ENCODE data around the gene TMEM41B.
A peak's percentile ranks its signal among the peaks of the same experiment; 100 is the strongest.
"Not testable (repeated sequence)": the region's sequence is repeated elsewhere in the genome, so short reads cannot be mapped to it uniquely, and the experiment has no call there.

Gene TMEM41B, protein sequence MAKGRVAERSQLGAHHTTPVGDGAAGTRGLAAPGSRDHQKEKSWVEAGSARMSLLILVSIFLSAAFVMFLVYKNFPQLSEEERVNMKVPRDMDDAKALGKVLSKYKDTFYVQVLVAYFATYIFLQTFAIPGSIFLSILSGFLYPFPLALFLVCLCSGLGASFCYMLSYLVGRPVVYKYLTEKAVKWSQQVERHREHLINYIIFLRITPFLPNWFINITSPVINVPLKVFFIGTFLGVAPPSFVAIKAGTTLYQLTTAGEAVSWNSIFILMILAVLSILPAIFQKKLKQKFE

DNA sequence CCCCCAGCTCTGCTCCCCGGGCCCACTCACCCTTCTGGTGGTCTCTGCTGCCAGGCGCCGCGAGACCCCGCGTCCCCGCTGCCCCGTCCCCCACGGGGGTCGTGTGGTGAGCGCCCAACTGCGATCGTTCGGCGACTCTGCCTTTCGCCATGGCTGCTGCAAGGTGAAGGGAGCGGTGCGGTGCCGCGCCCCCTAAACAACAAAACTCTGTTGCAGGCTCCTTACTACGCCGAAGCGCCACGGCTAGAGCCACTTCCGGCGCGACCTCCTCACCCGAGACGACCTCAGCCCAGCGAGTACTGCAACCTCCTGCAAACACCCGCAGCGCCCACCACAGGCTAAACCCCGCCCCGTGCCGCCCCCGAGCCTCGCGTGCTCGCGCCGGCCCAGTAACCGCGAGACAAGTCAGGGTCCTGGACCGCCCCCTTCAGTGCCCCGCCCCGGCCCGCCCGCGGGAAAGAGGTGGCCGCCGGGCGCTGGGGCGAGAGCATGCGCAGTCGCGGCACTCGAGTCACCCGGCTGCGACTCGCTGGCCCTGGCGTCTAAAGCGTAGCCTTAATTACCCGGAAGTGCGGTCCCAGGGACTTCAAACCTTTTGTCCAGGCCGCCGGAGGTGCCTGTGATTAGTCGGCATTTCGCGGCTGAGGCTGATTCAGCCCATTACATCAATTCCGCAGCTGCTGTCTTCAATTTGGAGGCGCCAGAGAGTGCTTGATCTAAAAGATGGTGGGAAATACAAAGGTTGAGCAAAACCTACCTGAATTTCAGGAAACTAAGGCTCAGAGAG lies at the start of gene TMEM41B:
Gene TMEM41B, minus strand, starts transcription at position 303 of the 787 bp plus-strand sequence. Its CDS starts 152 bp downstream, at position 151.
- peak; percentile 99 for DNase-seq (ENCODE audit: low spot score)

DNA sequence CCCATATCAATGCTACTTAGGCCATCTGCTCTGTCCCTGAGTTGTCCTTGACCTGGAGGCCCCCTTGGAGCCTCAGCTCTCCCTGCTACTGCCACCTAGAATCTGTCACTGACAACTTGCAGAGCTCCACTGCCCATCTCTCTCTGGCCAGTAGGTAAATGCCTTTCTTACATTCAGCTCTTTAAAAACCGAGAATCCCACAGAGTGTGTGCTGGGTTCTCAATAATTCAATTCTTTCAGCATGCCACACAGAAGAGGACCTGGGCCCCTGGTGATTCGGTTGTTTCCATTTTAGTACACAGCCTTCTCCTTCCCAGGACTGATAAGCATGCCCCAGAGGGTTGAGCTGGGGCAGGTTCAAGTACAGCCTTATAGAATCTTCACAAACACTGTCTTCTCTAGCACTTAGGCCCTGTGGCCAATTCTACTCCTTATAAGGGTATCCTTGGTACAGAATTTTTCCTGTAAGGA lies 48.0 kb upstream of the TMEM41B start:
- DNase-seq (ENCODE audit: low spot score), result no peak

DNA sequence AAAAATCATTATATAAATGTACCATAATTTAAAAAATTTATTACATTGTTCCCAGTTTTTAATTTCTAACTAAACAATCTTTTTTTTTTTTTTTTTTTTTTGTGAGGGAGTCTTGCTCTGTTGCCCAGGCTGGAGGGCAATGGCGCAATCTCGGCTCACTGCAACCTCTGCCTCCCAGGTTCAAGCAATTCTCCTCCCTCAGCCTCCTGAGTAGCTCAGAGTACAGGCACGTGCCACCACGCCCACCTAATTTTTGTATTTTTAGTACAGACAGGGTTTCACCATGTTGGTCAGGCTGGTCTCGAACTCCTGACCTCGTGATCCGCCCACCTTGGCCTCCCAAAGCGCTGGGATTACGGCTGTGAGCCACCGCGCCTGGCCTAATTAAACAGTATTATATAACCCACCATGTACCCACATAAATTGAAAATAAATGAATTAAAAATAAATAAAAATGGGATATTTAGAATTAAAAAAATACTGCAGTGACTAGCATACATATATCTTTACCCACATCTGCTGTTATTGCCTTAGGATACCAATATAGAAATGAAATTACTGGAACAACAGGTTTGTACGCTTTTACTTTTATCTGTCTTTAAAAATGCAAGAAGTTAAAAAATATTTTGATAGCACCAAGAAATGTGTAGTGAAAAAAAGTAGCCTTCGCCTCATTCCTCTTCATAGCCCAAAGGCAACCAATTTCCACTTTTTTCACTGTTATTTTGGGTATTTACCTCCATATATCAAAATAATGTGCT lies 46.6 kb upstream of the TMEM41B start:
- not testable (repeated sequence) for DNase-seq (ENCODE audit: low spot score)

DNA sequence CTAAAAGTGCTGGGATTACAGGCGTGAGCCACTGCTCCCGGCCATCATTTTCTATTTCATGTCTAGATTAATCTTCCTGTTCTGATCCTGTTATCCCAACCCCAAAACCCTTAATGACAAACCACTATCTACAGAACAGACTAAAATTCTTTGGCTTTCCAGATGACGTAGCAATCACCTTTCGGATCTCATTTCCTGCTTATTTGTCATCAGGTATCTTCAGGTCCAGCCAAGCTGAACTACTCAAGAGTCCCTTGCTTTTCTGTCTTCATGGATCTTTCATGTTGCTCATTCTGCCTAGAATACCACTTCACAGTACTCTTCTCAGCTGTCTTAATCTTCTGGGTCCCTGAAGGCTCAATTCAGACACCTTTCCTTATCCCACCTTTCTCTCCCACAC lies 42.6 kb upstream of the TMEM41B start:
- no peak for DNase-seq (ENCODE audit: low spot score)

DNA sequence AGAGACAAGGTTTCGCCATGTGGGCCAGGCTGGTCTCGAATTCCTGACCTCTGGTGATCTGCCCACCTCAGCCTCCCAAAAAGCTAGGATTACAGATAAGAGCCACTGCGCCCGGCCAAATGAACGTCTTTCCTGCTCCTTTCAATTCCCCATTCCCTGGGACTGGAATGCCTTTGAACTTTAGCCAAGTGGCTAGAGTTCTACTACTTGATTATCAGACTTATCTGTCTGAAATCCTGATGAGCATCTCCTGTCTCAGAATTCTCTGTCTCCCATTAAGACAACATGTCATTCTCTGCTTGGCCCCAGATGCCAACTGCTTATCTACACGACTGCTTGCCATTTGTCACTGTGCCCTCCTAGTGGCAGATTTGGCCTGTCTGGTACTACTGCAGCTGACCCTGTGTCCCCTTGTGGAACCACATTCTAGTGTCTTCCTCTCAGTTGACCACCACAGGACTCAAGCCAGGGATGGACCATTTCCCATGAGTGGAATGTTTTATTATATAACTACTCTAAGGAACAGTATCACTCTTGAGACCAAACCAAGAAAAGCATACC lies 37.0 kb upstream of the TMEM41B start:
- no peak for DNase-seq (ENCODE audit: low spot score)

DNA sequence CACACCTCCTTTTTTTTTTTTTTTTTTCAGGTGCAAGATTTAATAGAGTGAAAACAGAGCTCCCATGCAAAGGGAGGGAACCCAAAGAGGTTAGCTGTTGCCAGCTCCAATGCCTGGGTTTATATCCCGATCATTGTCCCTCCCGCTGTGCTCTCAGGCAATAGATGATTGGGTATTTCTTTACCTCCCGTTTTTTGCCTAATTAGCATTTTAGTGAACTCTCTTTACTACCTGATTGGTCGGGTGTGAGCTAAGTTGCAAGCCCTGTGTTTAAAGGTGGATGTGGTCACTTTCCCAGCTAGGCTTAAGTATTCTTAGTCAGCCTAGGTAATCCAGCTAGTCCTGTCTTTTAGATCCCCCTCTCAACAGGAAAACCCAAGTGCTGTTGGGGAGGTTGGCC lies 33.4 kb upstream of the TMEM41B start:
- not testable (repeated sequence) for DNase-seq (ENCODE audit: low spot score)

DNA sequence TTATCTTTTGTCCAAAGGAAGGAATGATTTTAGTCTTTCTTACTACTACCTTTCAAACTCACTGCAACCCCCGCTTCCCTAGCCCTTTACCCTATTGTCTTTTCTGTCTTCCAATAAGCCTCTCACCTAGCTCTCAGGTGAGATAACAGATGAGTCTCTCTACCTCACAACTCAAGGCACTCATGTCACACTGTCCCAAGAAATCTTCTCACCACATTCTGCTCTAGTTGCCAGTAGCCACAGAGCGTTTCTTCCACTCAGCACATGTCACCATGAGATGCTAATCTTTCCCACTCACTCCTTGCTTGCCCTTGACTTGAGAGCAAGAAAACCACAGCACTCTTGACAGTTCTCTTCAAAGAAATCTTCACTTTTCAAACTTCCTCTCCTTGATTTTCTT lies 32.7 kb upstream of the TMEM41B start:
- no peak for DNase-seq (ENCODE audit: low spot score)

DNA sequence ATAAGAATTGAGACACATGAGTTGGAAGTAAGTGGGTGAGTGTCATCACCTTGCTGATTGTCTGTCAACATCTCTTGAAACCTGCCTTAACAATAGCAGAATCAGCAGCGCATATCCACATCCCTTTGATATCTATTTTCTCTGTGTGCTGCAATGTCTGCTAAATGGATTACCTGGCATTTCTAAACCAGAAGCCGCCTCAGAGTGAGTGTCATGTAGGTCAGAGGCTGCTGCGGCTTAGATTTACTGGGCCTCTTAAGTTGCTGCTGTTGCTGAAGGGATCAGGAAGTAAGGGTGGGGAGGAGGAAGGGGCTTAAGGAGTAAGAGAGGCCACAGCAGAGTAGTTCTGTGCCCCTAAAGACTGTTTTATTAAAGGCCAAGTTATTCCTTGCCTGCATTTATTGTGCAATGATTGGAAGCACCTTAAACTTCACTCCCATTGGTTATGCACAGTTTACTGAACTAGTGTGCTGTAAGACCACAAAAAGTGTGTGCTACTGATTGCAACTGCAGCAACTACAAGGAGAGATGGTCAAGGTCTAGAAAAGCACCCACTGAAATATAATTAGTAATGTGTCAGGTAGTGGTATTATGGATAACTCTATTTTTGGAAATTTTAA lies 29.8 kb upstream of the TMEM41B start:
- no peak for DNase-seq (ENCODE audit: low spot score)

DNA sequence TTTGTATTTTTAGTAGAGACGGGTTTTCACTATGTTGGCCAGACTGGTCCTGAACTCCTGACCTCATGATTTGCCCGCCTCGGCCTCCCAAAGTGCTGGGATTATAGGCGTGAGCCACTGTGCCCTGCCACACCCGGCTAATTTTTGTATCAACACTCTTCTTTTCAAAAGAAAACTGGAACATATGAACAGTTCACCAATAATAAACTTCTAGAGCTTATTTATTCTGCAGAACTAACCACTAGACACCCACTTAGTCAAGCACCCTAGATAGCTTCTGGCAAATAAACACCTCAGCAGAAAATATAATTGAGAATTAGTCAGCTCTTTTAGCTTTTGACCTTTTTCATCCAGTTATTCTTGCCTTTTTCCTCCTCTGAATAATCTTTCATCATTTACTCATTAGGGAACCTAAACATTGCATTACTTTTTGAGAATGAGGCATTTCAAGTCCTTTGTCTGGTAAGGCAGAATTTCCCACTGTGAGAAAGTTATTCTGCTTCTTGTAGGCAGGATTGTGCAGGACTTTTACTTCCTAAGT lies 27.3 kb upstream of the TMEM41B start:
- DNase-seq (ENCODE audit: low spot score), result no peak

DNA sequence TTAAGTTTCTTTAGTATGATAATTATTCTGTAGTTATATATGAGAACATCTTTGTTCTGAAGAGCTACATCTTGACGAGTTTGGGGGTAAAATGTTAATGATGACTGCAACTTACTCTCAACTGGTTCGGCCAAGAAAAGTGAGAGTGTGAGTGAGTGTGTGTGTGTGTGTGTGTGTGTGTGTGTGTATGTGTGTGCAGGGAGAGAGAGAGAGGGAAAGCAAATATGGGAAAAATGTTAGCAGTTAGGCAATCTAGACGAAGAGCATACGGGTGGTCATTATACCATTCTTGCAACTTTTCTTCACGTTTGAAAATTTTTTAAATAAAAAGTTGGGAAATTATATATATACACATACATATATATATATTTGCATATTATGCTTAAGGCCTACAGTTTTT lies 18.3 kb upstream of the TMEM41B start:
- no peak for DNase-seq (ENCODE audit: low spot score)

DNA sequence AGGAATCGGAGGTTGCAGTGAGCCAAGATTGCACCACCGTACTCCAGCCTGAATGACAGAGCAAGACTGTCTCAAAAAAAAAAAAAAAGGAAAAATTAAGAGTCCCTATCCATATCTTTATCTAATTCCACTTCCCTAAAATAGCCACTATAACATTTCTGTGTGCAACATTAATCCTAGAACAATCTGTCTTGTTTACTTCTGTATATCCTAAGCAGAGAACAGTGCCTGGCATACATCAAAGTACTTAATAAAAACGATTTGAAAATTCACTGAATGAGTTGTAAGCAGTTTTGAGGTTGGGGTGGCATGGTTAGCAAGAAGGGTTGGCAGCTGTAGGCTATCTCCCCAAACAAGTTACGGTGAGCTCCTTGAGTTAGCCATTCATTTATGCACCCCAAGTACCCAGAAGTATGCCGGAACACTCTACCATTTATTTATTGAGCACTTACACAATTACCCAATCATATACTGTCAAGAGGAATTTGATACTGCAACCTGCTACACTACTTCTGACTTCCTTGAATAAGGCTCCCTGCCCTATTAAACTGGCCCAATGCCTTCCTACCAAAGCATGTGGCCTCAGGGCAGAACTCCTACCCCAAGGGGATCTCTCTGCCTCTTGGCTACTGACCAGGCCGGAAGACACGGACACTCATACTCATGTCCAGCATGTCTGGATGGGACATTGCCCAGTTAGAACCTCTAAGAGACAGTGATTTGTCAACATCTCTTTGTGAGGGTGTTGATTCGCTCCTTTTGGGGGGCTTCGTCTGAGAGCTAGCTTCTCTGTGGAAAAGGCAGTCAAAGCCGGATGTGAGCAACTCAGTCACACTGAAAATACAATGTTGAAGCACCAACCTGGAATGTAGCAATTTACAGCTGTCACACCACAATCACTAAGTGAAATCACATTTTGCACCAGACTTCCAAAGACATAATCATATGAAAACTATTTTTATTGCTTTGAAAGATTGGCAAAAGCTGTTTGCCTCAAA lies 16.3 kb upstream of the TMEM41B start:
- DNase-seq (ENCODE audit: low spot score), result no peak

DNA sequence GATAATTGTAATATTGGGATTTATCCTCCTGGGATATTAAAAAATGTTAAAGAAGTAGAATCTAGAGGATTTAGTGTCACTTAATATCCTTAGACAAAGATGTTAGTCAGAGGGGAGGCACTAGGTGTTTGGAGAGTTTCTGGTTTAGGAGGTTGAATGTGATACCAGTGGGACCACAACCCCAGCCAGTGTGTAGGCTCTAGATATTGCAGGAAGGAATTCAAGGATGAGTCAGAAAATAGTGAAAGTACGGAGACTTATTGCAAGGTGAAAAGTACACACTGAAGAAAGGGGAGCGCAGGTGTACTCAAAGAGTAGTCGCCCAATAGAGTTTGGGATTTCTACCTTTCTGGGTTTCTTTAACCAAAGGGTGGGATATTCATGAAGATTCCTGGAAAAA lies 5.7 kb upstream of the TMEM41B start:
- DNase-seq (ENCODE audit: low spot score), result no peak

DNA sequence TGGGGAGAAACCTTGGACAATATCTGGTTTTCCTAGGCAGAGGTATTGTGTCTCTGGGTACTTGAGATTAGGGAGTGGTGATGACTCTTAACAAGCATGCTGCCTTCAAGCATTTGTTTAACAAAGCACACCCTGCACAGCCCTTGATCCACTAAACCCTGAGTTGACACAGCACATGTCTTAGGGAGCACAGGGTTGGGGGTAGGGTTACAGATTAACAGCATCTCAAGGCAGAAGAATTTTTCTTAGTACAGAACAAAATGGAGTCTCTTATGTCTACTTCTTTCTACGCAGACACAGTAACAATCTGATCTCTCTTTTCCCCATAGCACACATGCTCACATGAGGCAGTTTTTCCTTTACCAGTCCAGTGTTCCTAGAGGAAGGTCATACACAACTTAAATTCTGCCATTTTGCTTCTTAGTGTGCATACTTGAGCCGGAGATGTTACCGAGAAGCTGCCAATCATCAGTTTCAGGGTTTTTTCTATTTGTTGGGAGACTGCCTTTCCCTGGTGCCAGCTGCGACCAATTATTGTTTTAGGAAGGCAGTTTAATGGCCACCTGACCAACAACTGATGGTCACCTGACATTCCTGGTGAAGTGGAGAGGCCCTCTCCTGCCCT lies 5.1 kb upstream of the TMEM41B start:
- DNase-seq (ENCODE audit: low spot score), result not testable (repeated sequence)

DNA sequence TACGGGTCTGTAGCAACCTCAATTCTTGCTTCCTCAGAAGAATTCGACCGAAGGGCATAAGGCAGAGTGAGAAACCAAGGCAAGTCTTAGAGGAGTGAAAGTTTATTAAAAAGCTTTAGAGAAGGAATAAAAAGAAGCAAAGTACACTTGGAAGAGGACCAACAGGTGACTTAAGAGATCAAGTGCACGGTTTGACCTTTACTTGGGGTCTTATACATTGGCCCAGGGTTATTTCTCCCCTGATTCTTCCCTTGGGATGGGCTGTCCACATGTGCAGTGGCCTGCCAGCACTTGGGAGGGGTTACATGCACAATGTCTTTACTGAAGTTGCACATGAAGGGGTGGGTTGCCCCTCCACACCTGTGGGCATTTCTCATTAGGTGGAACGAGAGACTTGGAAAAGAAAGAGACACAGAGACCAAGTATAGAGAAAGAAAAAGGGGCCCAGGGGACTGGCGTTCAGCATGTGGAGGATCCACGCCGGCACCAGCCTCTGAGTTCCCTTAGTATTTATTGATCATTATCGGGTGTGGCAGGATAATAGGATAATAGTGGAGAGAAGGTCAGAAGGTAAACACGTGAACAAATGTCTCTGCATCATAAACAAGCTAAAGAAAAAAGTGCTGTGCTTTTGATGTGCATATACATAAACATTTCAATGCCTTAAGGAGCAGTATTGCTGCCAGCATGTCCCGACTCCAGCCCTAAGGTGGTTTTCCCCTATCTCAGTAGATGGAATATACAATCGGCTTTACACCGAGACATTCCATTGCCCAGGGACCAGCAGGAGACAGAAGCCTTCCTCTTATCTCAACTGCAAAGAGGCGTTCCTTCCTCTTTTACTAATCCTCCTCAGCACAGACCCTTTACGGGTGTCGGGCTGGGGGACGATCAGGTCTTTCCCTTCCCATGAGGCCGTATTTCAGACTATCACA lies 4.3 kb upstream of the TMEM41B start:
- DNase-seq (ENCODE audit: low spot score), result not testable (repeated sequence)

DNA sequence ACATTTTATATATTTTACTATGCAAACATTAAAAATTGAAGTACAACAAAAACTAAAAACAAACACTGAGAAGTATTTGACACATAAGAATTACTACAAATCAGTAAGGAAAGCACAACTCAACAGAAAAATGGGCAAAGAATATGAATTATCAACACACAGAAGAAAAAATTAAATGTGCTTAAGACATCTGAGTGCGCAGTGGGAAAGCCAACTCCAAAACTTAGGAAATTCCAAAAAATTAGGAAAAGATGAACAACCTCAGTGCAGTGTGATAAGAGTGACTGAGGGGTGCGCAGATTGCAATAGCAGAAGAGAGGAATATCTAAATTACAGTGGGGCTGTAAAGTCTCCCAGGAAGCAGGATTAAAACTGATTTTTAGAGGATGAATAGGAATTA lies 1.9 kb upstream of the TMEM41B start:
- DNase-seq (ENCODE audit: low spot score), result no peak

DNA sequence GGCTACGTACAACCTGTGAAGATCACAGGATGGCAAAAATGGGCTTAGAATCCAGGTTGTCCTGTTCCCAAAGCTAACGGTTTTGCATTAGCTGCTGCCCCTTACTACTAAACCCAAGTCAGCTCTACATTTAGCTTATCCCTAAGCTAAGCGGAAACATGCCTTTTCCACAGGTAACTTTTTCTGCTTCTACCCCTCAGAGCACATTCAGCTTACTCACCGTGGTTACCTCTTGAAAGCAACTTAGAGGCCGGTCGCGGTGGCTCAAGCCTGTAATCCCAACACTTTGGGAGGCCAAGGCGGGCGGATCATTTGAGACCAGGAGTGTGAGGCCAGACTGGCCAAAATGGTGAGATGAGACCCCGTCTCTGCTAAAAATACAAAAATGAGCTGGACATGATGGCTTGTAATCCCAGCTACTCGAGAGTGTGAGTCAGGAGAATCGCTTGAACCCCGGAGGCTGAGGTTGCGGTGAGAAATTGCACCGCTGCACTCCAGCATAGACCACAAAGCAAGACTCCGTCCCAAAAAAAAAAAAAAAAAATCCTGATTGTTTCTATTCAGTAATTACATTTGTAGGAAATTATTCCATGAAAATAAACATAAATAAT lies 790 bp upstream of the TMEM41B start:
- no peak for DNase-seq (ENCODE audit: low spot score)

DNA sequence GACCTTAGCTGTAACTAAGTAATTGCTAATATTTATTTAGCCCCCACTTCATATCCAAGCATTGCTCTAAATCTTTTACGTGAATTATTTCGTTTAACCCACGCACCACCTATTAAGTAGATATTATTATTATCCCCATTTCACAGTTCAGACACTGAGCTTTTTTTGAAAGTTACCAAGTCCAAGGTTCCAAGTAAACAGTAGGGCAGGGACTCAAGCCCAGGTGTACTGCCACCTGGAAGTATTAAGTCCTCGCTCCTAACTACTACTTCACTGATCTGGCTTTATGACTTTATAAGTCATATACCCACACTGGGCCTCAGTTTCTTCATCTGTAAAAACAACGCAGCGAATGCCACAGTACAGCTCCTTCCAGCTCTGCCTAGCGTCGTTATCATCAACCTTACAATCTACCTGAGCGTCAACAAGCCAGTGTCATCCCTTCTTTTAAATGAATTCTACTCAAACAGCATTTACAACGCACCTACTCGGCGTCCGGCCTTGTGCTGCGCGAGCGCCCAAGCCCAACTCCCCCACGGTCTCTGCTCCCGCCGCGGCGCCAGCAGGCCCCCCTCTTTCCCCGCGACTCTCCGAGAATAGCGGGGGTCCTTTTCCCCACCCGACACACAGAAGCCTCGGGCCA lies 624 bp downstream of the TMEM41B start:
- peak; percentile 47 for DNase-seq (ENCODE audit: low spot score)

All from NAMALWA (cell line).